ENCODE results near the gene FAM133A.
A peak's percentile ranks its signal among the peaks of the same experiment; 100 is the strongest.

FAM133A gene

DNA sequence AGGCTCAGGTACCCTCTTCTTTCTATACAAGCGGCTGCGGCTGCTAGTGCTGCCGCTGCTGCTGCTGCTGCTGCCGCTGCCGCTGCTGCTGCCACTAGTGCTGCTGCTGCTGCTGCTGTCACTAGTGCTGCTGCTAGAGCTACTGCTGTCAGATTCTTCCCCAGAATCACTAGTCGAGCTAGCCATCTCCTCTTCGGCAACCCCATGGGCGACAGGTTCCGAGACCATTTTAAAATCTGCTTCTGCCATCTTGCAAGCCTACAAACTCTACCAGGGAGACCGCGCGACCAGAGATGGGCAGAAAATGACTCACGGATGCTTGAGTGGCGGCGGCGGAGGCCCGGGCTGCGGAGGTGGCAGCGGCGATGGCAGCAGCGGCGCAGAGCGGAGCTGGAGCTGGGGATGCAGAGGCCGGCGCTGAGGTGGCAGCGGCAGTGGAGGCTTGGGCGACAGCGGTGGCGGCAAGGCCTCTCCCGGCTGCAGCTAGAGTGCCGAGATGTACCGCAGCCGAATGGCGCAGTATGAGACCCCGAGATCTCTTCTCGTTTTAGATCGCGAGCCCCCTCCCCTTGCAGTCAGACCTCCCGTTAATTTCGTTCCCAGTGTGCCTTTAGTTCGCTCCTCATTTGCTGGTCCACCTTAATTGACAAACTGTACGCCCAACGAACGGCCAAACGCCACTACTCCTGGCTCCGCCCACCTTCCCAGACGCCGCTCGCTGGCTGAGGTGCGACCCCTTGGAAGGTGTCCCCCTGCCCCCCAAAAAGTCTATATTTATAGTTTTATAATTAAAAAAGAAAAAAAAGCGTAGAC, 744 bp upstream of the FAM133A start, which contains the start of gene NAP1L3:
Gene NAP1L3, minus strand, starts transcription at position 523 of the 813 bp plus-strand sequence. Its CDS starts 274 bp downstream, at position 249.
- no peak for TF ChIP-seq REST (IDR thresholded peaks at IDR 0.05; ENCODE audit: low read depth)
- TF ChIP-seq ZBTB7A (IDR thresholded peaks at IDR 0.05; ENCODE audit: low read depth), result peak; percentile 37; the same call in 1 of the 2 replicates

DNA sequence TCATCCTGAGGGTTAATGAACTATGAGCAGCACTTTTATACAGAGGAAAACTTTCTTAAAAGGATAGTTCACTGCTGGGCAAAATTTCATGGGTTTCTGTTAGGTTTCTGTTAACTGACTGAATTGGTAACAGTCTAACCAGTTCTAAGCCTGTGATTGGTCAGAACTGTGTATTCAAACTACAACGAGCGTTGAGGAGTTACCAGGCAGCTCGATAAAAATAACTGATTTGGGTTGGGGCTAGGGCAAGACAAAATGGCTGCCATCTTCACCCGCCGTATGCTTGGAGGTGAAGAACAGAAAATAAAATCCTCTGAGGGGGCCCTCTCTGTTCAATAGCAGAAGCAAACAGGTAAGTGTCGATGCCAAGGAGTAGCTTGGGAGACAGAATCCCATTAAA, 22.0 kb downstream of the FAM133A start:
- TF ChIP-seq YY1 (IDR thresholded peaks at IDR 0.05; ENCODE audit: low read depth) (no peak), NFIC (IDR thresholded peaks at IDR 0.05) (no peak), REST (IDR thresholded peaks at IDR 0.05; ENCODE audit: low read depth) (no peak), FOXM1 (IDR thresholded peaks at IDR 0.05; ENCODE audit: borderline replicate concordance, low read depth) (no peak), EGR1 (IDR thresholded peaks at IDR 0.05) (no peak), CEBPB (IDR thresholded peaks at IDR 0.05) (no peak), RAD21 (IDR thresholded peaks at IDR 0.05; ENCODE audit: low read depth) (no peak), CREB1 (IDR thresholded peaks at IDR 0.05; ENCODE audit: low read depth) (no peak), EP300 (IDR thresholded peaks at IDR 0.05; ENCODE audit: borderline replicate concordance) (no peak), TCF12 (IDR thresholded peaks at IDR 0.05; ENCODE audit: low read depth) (no peak), TEAD4 (IDR thresholded peaks at IDR 0.05) (no peak)
- TF ChIP-seq, protein P1, sequence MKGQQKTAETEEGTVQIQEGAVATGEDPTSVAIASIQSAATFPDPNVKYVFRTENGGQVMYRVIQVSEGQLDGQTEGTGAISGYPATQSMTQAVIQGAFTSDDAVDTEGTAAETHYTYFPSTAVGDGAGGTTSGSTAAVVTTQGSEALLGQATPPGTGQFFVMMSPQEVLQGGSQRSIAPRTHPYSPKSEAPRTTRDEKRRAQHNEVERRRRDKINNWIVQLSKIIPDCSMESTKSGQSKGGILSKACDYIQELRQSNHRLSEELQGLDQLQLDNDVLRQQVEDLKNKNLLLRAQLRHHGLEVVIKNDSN (IDR thresholded peaks at IDR 0.05), result no peak

- TF ChIP-seq, protein P2, sequence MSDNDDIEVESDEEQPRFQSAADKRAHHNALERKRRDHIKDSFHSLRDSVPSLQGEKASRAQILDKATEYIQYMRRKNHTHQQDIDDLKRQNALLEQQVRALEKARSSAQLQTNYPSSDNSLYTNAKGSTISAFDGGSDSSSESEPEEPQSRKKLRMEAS (IDR thresholded peaks at IDR 0.05), result no peak
- TF ChIP-seq ZBTB7A (IDR thresholded peaks at IDR 0.05; ENCODE audit: low read depth), result no peak
- TF ChIP-seq TCF12 (IDR thresholded peaks at IDR 0.05; ENCODE audit: low read depth), result no peak
- TF ChIP-seq EGR1 (IDR thresholded peaks at IDR 0.05), result no peak
- TF ChIP-seq YY1 (IDR thresholded peaks at IDR 0.05; ENCODE audit: low read depth), result no peak
- TF ChIP-seq NFIC (IDR thresholded peaks at IDR 0.05), result no peak
- no peak for TF ChIP-seq FOXM1 (IDR thresholded peaks at IDR 0.05; ENCODE audit: borderline replicate concordance, low read depth)
Observed at GRCh38 chrX:93703701-93704100, 29.7 kb downstream of the FAM133A start.

DNA sequence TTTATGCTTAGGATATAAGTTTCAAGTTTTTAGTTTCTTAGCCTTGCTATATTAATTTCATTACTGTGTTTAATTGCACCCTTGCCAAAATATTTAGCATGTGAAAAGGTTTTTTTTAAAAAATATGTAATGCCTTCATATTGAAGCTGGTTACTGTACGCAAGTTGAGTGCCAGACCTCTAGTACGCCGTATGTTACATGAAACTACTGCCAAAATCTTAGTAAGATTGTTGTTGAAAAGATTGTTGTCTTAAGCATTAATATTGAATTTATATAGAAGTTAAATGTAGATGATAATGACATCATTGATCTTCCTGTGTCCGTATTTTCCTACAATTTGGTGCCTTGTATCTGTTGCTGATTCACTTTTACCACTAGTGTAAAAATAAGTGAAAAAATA, 37.1 kb downstream of the FAM133A start:
- no peak for TF ChIP-seq TEAD4 (IDR thresholded peaks at IDR 0.05)

GRCh38 chrX:93741811-93742210, 67.8 kb downstream of the FAM133A start:
- TF ChIP-seq RAD21 (IDR thresholded peaks at IDR 0.05; ENCODE audit: low read depth) (no peak), ZBTB7A (IDR thresholded peaks at IDR 0.05; ENCODE audit: low read depth) (no peak), YY1 (IDR thresholded peaks at IDR 0.05; ENCODE audit: low read depth) (no peak), TAF1 (IDR thresholded peaks at IDR 0.05; ENCODE audit: low read depth) (no peak), FOXM1 (IDR thresholded peaks at IDR 0.05; ENCODE audit: borderline replicate concordance, low read depth) (no peak), REST (IDR thresholded peaks at IDR 0.05; ENCODE audit: low read depth) (no peak), NFIC (IDR thresholded peaks at IDR 0.05) (no peak), CEBPB (IDR thresholded peaks at IDR 0.05) (no peak), TCF12 (IDR thresholded peaks at IDR 0.05; ENCODE audit: low read depth) (no peak), CREB1 (IDR thresholded peaks at IDR 0.05; ENCODE audit: low read depth) (no peak), TEAD4 (IDR thresholded peaks at IDR 0.05) (no peak), EGR1 (IDR thresholded peaks at IDR 0.05) (no peak), EP300 (IDR thresholded peaks at IDR 0.05; ENCODE audit: borderline replicate concordance) (no peak)
- TF ChIP-seq, protein P1 (IDR thresholded peaks at IDR 0.05), result no peak
- TF ChIP-seq, protein P2 (IDR thresholded peaks at IDR 0.05), result no peak
